AG08396 (cell line): ENCODE data around the gene ADM5.

Source experiments
- DNase-seq: peaks from one replicate; pipeline ENCODE4 v3.0.0; 2012; ENCODE audit warnings: low spot score, mixed read lengths

ADM5 gene

GRCh38 chr19:49689133-49690078 is at the start of gene ADM5:
TSS of gene ADM5 (plus strand) at chr19:49689594. CDS start at chr19:49689838, 244 bp downstream.
- DNase-seq, result peak; percentile 46

- peak; percentile 97 for DNase-seq
Observed at GRCh38 chr19:49640113-49640898, 49.1 kb upstream of the ADM5 start, which contains the start of gene RRAS. TSS of gene RRAS (minus strand) at chr19:49640143. CDS start at chr19:49640098, 45 bp downstream.

- DNase-seq, result peak; percentile 98
Observed at GRCh38 chr19:49641688-49642491, 47.5 kb upstream of the ADM5 start, which contains the start of gene SCAF1. TSS of gene SCAF1 (plus strand) at chr19:49642209. CDS start at chr19:49645027, 2,818 bp downstream.

- DNase-seq, result no peak
Observed at GRCh38 chr19:49642492-49643035, 46.8 kb upstream of the ADM5 start.

GRCh38 chr19:49643466-49643865 is 45.9 kb upstream of the ADM5 start:
- no peak for DNase-seq

GRCh38 chr19:49645592-49645991 is 43.8 kb upstream of the ADM5 start:
- no peak for DNase-seq

GRCh38 chr19:49645995-49646394 is 43.4 kb upstream of the ADM5 start:
- no peak for DNase-seq

GRCh38 chr19:49646586-49646985 is 42.8 kb upstream of the ADM5 start:
- no peak for DNase-seq

GRCh38 chr19:49651029-49651819 is 38.2 kb upstream of the ADM5 start:
- no peak for DNase-seq

GRCh38 chr19:49651820-49652550 is 37.4 kb upstream of the ADM5 start:
- DNase-seq, result no peak

GRCh38 chr19:49652551-49653465 is 36.6 kb upstream of the ADM5 start:
- DNase-seq, result no peak

GRCh38 chr19:49653466-49653806 is 36.0 kb upstream of the ADM5 start:
- DNase-seq, result no peak

- DNase-seq, result no peak
Observed at GRCh38 chr19:49654581-49654980, 34.8 kb upstream of the ADM5 start.

- DNase-seq, result no peak
Observed at GRCh38 chr19:49655570-49656455, 33.6 kb upstream of the ADM5 start.

GRCh38 chr19:49656456-49657109 is 32.8 kb upstream of the ADM5 start:
- no peak for DNase-seq

- no peak for DNase-seq
Observed at GRCh38 chr19:49657493-49658138, 31.8 kb upstream of the ADM5 start.

GRCh38 chr19:49658139-49658517 is 31.3 kb upstream of the ADM5 start:
- no peak for DNase-seq
